HG03025 (cell line): Measurements from ENCODE around the gene ECT2.
"Not testable (repeated sequence)": the region's sequence is repeated elsewhere in the genome, so short reads cannot be mapped to it uniquely, and the experiment has no call there.

Experiments used
- ATAC-seq: cut with Tn5 transposase; IDR thresholded peaks from one replicate; pipeline ENCODE4 v1.9.1; 2021; ENCODE audit warnings: mild to moderate bottlenecking, moderate library complexity; ENCODE audit not compliant: unreplicated experiment, low FRiP score

Gene ECT2

DNA sequence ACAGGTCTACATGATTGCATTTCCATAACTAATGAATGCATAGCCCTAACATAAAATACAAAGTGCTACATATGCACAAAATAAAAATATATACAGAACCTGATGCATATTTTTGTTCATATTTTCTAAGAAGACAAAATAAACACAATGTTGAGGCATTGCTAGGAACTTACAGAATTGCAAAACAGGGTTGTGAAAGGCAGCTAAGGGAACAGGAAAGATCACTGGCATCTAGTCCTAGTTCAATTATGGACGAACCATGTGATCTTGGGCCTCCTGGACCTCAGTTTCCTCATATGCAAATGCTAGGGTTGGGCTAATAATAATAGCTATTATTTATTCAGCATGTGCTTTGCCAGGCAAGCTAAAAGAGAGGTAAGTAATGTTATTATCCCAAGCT lies 24.1 kb upstream of the ECT2 start:
- ATAC-seq = no peak

GRCh38 chr3:172735014-172735413 lies 15.5 kb upstream of the ECT2 start:
- no peak for ATAC-seq

DNA sequence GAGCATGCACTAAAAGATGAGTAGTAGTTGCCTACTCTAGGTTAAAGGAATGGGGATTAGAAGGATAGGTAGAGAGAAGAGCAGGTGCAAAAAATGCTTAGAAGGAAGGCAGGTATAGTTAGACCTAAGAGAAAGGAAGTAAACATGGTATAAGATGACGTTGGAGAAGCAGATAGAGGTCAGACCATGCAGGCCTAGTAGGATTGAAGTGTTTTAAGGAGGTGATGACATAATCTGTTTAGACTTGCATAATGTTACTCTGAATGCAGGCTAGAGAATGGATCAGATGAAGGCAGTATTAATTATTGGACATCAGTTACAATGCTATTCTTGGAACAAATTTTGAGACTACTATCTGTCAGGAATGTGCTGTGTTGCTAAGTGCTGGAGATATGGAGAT lies 11.1 kb upstream of the ECT2 start:
- ATAC-seq = no peak

DNA sequence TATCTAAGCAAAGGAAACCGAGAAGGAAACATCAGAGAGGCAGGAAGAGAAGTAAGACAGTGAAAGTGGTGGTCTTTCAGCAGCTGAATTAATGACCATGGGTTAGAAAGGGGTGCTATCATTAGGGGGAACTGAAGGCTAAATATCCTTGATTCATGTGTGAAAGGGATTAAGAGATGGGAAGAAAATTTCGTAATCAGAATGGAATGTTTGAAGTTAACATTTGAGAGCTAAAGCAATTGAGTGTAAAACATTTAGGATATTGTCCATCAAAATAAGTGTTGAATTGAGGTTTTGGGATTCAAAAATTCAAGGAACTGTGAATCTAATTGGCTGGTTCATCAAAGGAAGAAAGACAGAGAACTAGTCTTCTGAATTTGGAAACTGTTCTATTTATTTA lies 4.1 kb upstream of the ECT2 start:
- no peak for ATAC-seq

- ATAC-seq = no peak
Observed at GRCh38 chr3:172749230-172749965, 1.1 kb upstream of the ECT2 start.

GRCh38 chr3:172750069-172750367 lies 508 bp upstream of the ECT2 start:
- ATAC-seq = no peak

DNA sequence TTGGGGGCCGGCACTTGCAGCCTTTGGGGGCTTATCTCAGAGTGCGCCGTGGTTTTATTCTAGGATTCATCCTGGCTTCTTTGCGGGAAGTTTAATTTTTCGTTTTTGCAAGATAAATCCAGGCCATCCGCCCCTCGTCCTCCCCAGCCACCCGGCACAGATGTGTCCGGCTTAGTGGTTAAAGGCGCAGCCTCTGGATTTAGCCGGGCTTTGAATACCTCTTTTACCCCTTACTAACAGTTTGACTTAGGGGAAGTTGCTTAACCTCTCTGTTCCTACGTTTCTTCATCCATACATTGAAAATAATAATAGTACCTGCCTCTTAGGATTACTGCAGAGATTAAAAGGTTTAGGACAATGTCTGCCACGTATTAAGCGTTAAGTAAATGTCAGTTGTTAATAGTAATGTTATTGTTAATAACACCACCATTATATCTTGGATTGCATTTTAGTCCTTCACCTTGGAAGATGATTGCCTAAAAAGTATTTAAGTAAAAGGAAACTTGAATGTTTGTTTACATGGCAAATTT lies 714 bp downstream of the ECT2 start:
- peak; percentile 13 for ATAC-seq

DNA sequence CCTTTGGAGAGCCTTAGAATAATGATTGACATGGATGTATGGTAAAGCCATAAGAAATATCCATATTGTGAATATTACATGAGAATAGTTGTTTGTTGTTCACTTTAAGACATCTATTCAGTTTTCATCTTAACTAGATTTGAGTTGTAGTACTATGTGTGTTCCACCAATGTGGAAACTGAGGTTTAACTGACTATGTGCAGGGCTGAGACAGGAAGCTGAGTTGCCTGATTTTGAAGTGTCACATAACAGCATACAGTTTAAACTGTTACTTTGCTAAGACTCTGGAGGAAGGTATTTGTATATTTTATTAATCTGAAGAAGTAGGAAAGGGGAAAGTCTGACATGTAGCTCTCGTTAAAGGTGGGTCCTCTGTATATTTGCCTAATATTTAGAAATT lies 2.1 kb downstream of the ECT2 start:
- ATAC-seq = no peak

DNA sequence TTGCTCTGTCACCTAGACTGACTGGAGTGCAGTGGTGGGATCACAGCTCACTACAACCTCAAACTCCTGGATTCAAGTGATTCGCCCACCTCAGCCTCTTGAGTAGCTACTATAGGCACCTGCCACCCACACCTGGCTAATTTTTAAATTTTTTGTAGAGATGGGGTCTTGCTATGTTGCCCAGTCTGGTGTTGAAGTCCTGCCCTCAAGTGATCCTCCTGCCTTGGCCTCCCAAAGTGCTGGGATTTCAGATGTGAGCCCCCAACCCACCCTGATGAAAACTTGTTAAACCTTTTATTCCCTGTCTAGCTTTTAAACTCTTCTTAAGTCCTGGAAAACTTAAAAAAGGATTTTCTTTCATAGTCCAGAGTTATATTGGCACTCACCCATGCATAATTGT lies 2.6 kb downstream of the ECT2 start:
- no peak for ATAC-seq

GRCh38 chr3:172760416-172760815 lies 9.9 kb downstream of the ECT2 start:
- not testable (repeated sequence) for ATAC-seq

GRCh38 chr3:172766241-172766640 lies 15.7 kb downstream of the ECT2 start:
- no peak for ATAC-seq

GRCh38 chr3:172766718-172767405 lies 16.3 kb downstream of the ECT2 start:
- ATAC-seq = no peak

DNA sequence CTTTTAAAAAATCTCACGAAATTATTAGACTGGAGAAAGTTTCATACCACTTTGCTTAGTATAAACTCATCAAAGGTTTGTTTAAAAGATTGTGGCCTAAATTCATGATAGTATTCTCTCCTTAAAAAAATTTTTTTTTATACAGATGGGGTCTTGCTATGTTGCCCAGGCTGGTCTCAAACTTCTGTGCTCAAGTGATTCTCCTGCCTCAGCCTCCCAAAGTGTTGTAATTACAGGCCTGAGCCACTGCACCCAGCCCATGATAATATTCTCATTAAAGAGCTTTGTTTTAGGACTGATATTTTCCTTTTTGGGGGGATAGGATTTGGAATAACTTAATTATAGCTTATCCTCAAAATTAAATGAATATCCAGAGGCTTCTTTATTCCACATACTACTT lies 19.9 kb downstream of the ECT2 start:
- no peak for ATAC-seq

DNA sequence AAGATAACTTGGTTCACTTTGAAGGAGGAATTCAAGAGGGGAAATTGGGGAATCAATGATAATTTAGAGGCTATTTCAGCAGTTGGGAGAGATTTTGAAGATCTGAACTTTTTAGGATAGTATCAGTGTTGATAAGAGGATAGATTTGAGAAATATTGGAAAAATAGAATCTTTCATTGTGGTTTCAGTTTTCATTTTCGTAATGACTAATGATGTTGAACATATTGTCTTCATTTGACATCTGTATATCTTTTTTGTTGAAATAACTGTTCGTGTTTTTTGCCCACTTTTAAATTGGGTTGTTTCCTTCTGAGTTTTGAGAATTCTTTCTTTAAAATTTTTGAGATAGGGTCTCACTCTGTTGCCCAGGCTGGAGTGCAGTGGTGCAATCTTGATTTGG lies 21.1 kb downstream of the ECT2 start:
- ATAC-seq = no peak

GRCh38 chr3:172776049-172776717 lies 25.7 kb downstream of the ECT2 start:
- ATAC-seq = no peak

DNA sequence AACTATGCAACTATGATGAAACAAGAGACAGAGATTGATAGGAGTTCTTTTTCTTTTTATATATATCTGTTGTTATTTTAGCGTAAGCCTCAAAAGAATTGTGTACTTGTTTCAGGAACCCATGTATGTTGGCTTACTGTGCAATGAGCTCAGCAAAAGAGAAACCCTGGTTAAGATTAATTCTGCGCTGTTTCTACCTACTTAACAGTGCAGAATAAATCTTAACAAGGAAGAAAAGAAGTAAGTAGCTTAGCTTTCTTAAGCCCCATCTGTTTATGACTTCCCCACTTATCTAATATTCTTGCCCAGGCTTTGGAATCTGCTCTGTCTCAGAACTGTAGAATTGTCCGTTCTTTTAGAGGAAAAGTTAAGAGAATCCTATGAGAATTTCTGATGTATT lies 27.4 kb downstream of the ECT2 start:
- no peak for ATAC-seq

- ATAC-seq = no peak
Observed at GRCh38 chr3:172782235-172782634, 31.7 kb downstream of the ECT2 start.

- no peak for ATAC-seq
Observed at GRCh38 chr3:172786036-172786435, 35.5 kb downstream of the ECT2 start.

DNA sequence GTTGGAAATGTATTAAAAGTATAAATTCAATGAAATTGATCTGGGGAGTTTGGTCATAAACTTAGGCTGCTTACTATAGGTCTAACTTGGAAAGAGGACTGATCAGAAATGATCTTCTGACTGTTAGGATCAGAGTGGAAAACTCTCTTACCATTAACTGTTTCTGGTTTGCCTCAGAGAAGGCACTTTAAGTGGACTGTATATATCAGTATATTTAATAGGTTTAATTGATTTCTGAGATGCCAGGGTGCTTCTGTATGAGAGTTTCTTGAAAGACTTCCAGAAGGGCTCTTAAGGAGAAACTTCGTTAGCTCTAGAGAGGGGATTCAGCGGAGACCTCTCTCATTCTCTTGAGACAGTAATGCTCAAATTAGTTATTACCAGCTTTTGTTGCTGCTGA lies 36.5 kb downstream of the ECT2 start:
- no peak for ATAC-seq

DNA sequence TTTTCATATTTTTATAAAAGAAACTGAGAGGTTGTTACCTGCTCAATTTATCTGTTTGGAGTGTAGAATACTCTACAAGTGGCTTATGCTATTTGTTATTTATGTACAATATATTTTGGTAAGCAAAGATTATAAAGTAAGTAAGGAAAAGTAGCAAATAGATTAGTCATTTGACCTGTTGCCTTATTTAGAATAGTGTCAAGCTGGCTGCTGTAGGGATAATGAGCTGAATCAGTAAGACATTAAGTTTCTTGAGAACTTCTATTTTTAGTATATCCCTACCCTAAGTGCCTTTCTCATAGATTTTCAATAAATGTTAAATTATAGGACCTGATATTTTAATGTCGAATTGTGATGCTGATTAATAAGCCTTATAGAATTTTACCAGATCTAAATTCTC lies 37.2 kb downstream of the ECT2 start:
- ATAC-seq = no peak

DNA sequence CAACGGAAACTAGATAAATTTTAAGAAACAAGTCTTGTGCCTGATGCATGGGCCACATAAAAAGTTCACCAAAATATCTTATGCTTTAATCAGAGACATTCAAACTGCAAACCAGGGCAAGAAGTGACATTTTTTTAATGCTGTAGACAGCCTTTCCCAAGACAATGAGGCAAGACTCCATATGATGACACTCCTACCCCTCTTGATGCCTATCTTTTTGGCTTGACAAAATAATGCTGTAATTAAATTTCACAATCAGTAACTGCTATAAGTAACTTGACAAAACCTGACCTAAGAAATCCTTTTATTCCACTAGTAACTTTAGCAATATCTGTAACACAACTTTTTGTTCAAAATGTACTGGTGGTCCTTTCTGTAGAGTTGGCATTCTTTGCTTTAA lies 48.7 kb downstream of the ECT2 start:
- ATAC-seq = no peak

DNA sequence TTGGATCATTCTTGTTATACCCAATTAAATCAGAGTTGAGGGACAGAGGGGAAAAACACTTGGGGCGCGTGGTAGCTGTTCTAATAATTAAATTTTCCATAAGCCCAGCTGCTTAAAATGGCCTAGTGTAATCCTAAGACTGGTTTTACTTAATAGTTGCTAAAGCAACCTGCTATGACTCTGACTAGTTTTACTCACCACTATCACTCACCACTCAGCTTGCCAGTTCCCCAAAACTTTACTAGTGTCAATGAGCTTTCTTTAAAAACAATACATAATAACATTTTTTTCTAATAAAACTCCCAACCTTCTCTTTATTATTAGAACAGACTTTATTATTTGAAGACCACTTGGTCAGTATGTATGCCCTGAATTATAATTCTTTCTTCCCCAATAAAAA lies 49.6 kb downstream of the ECT2 start:
- ATAC-seq = no peak
